GM21515 (cell line): ENCODE data around the gene CD274.
"Not testable (repeated sequence)": the region's sequence is repeated elsewhere in the genome, so short reads cannot be mapped to it uniquely, and the experiment has no call there.

Experiments
- ATAC-seq: cut with Tn5 transposase; IDR thresholded peaks from one replicate; pipeline ENCODE4 v1.9.1; 2021; ENCODE audit not compliant: unreplicated experiment

Gene CD274

GRCh38 chr9:5460157-5460556 lies 9.8 kb downstream of the CD274 start:
- ATAC-seq = no peak

GRCh38 chr9:5464831-5465330 lies 14.5 kb downstream of the CD274 start:
- ATAC-seq = not testable (repeated sequence)

- no peak for ATAC-seq
Measured at GRCh38 chr9:5466005-5466404, 15.7 kb downstream of the CD274 start.

- no peak for ATAC-seq
Measured at GRCh38 chr9:5466766-5467165, 16.4 kb downstream of the CD274 start.

GRCh38 chr9:5468850-5469249 lies 18.5 kb downstream of the CD274 start:
- no peak for ATAC-seq

- no peak for ATAC-seq
Measured at GRCh38 chr9:5470122-5470521, 19.8 kb downstream of the CD274 start.

GRCh38 chr9:5470816-5471215 lies 20.5 kb downstream of the CD274 start:
- ATAC-seq = no peak

- ATAC-seq = not testable (repeated sequence)
Measured at GRCh38 chr9:5475611-5476010, 25.3 kb downstream of the CD274 start.

GRCh38 chr9:5478206-5478605 lies 27.9 kb downstream of the CD274 start:
- no peak for ATAC-seq

- ATAC-seq = no peak
Measured at GRCh38 chr9:5479994-5480694, 29.8 kb downstream of the CD274 start.

- ATAC-seq = no peak
Measured at GRCh38 chr9:5480919-5481318, 30.6 kb downstream of the CD274 start.

- no peak for ATAC-seq
Measured at GRCh38 chr9:5481322-5482040, 31.1 kb downstream of the CD274 start.

- no peak for ATAC-seq
Measured at GRCh38 chr9:5482194-5482593, 31.9 kb downstream of the CD274 start.

GRCh38 chr9:5483306-5483705 lies 33.0 kb downstream of the CD274 start:
- ATAC-seq = no peak

GRCh38 chr9:5485378-5486085 lies 35.2 kb downstream of the CD274 start:
- ATAC-seq = no peak

GRCh38 chr9:5486988-5487387 lies 36.6 kb downstream of the CD274 start:
- ATAC-seq = no peak

GRCh38 chr9:5488221-5489008 lies 38.1 kb downstream of the CD274 start:
- no peak for ATAC-seq

GRCh38 chr9:5489630-5490490 lies 39.5 kb downstream of the CD274 start:
- ATAC-seq = no peak

GRCh38 chr9:5492965-5493678 lies 42.8 kb downstream of the CD274 start:
- no peak for ATAC-seq
